IMR-90 (cell line): ENCODE data around the gene CFAP299.

Source experiments
- BHLHE40 ChIP-seq: fragments of 150-350 bp; IDR thresholded peaks from 2 replicates; pipeline ENCODE4 v1.6.1; 2016; ENCODE audit warnings: mild to moderate bottlenecking, low read depth, low read length
- CEBPB ChIP-seq: IDR thresholded peaks from 2 replicates; pipeline ENCODE4 v1.6.1; 2012; ENCODE audit warnings: low read depth, low read length, improper control_type of control experiment
- CHD1 ChIP-seq: IDR thresholded peaks from 2 replicates; pipeline ENCODE4 v1.6.1; 2012; ENCODE audit warnings: low read depth, low read length, improper control_type of control experiment
- FOS ChIP-seq: fragments of 150-350 bp; IDR thresholded peaks from 2 replicates; pipeline ENCODE4 v1.6.1; 2016; ENCODE audit warnings: low read depth, low read length
- MAFK ChIP-seq: IDR thresholded peaks from 2 replicates; pipeline ENCODE4 v1.6.1; 2012; ENCODE audit warnings: low read depth, low read length, improper control_type of control experiment
- MAZ ChIP-seq: IDR thresholded peaks from 2 replicates; pipeline ENCODE4 v1.6.1; 2012; ENCODE audit warnings: low read depth, mild to moderate bottlenecking, low read length, improper control_type of control experiment, moderate library complexity, borderline replicate concordance
- POLR2A ChIP-seq: IDR thresholded peaks from 2 replicates; pipeline ENCODE4 v1.6.1; 2012; ENCODE audit warnings: mild to moderate bottlenecking, low read depth, low read length
- RAD21 ChIP-seq: IDR thresholded peaks from 2 replicates; pipeline ENCODE4 v1.6.1; 2012; ENCODE audit warnings: low read length, improper control_type of control experiment
- RCOR1 ChIP-seq: IDR thresholded peaks from 2 replicates; pipeline ENCODE4 v1.6.1; 2012; ENCODE audit warnings: mild to moderate bottlenecking, low read length, improper control_type of control experiment; ENCODE audit not compliant: insufficient replicate concordance
- RFX5 ChIP-seq: IDR thresholded peaks from 2 replicates; pipeline ENCODE4 v1.8.0; 2012; ENCODE audit warnings: low read depth, mild to moderate bottlenecking, low read length, moderate library complexity
- SMC3 ChIP-seq: fragments of 150-350 bp; IDR thresholded peaks from 2 replicates; pipeline ENCODE4 v1.6.1; 2016; ENCODE audit warnings: low read depth, mild to moderate bottlenecking, antibody characterized with exemption, low read length, moderate library complexity
- TF ChIP-seq, protein P1 (sequence below): conservative IDR thresholded peaks from 2 replicates; pipeline ENCODE4 v1.5.1; 2012; ENCODE audit warnings: mild to moderate bottlenecking, low read depth, low read length, improper control_type of control experiment
- TF ChIP-seq, protein P2 (sequence below): fragments of 150-350 bp; IDR thresholded peaks from 2 replicates; pipeline ENCODE4 v1.6.1; 2017; ENCODE audit warnings: mild to moderate bottlenecking, antibody characterized with exemption, low read length, low read depth

DNA sequence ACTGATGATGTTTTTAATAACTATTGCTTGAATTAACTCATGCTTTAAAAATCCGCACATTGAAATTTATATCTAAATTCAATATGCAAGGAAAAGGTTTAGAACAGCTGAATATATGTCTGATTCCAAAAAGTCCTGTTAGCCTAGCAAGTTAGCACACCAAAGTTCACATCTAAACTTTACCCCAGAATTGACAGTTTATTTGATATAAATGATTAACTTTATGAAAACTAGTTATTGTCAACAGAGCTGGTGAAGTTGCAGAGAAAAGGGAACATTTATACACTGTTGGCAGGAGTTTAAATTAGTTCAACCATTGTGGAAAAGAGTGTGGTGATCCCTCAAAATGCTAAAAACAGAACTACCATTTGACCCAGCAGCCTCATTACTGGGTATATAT lies 574.4 kb downstream of the CFAP299 start:
- TF ChIP-seq POLR2A = no peak
- TF ChIP-seq, protein P1, sequence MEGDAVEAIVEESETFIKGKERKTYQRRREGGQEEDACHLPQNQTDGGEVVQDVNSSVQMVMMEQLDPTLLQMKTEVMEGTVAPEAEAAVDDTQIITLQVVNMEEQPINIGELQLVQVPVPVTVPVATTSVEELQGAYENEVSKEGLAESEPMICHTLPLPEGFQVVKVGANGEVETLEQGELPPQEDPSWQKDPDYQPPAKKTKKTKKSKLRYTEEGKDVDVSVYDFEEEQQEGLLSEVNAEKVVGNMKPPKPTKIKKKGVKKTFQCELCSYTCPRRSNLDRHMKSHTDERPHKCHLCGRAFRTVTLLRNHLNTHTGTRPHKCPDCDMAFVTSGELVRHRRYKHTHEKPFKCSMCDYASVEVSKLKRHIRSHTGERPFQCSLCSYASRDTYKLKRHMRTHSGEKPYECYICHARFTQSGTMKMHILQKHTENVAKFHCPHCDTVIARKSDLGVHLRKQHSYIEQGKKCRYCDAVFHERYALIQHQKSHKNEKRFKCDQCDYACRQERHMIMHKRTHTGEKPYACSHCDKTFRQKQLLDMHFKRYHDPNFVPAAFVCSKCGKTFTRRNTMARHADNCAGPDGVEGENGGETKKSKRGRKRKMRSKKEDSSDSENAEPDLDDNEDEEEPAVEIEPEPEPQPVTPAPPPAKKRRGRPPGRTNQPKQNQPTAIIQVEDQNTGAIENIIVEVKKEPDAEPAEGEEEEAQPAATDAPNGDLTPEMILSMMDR = no peak
- TF ChIP-seq RAD21 = no peak
- TF ChIP-seq CEBPB = no peak
- TF ChIP-seq SMC3 = no peak
- no peak for TF ChIP-seq RCOR1
- no peak for TF ChIP-seq RFX5
- TF ChIP-seq BHLHE40 = no peak
- TF ChIP-seq, protein P2, sequence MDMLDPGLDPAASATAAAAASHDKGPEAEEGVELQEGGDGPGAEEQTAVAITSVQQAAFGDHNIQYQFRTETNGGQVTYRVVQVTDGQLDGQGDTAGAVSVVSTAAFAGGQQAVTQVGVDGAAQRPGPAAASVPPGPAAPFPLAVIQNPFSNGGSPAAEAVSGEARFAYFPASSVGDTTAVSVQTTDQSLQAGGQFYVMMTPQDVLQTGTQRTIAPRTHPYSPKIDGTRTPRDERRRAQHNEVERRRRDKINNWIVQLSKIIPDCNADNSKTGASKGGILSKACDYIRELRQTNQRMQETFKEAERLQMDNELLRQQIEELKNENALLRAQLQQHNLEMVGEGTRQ = no peak
- TF ChIP-seq MAFK = no peak
- TF ChIP-seq MAZ = no peak
- TF ChIP-seq FOS = no peak
- TF ChIP-seq CHD1 = no peak
